Colonic mucosa (tissue), 4 donors: Measurements from ENCODE around the gene PIK3IP1. TPM values are rescaled to one million over a fixed set of nuclear protein-coding genes. Genes with fewer than 3 reads are reported as not detected.

Experiments
- DNase-seq: peaks from one replicate; pipeline ENCODE4 v3.0.0-alpha.2; 2020
- H3K27ac ChIP-seq: fragments of 200-600 bp; one replicate; pipeline ENCODE4 v1.8.0; 2021
- H3K27me3 ChIP-seq: fragments of 200-600 bp; one replicate; pipeline ENCODE4 v1.8.0; 2021
- H3K36me3 ChIP-seq: fragments of 200-600 bp; one replicate; pipeline ENCODE4 v1.8.0; 2021
- H3K4me1 ChIP-seq: fragments of 200-600 bp; one replicate; pipeline ENCODE4 v1.8.0; 2021; ENCODE audit warnings: mild to moderate bottlenecking
- H3K4me3 ChIP-seq: fragments of 200-600 bp; one replicate; pipeline ENCODE4 v1.8.0; 2021
- H3K9ac ChIP-seq, 2 donors: one replicate each; pipeline ENCODE4 v1.7.0; 2013; ENCODE audit warnings: control low read depth in 2 of 2, low read depth in 2 of 2, low read length in 2 of 2
- H3K9me3 ChIP-seq: fragments of 200-600 bp; one replicate; pipeline ENCODE4 v1.8.0; 2021
- CTCF ChIP-seq: fragments of 200-600 bp; IDR thresholded peaks from one replicate; pipeline ENCODE4 v1.8.0; 2022; ENCODE audit warnings: antibody characterized with exemption, mild to moderate bottlenecking
- intact Hi-C: fragments of 100-400 bp; cut with DNase I; formaldehyde crosslinking; loops from one replicate; pipeline ENCODE4 v1.14.1; 2022
- total RNA-seq, 2 donors: library from RNA; stranded (reverse); fragmentation: NEBNext Ultra II Directional in 1 of 2; extraction: Animal tissue kit (Norgen Biotek cat#: 25700) in 1 of 2; gene quantifications; one replicate each; pipeline ENCODE4 v1.2.1, GENCODE V29; 2021
- donor health status: healthy.
- donor health status: DM: no; HTN: no; CAD: no.
- donor health status: DM: no; HTN: no; CAD: no.

PIK3IP1 gene
- total RNA-seq, 2 donors from 2014 or later: 8.4 to 15.1 TPM

- Histone ChIP-seq H3K4me3 (no peak overlapping the region), H3K9ac (peak overlapping the region in 1 of 2 donors; percentile 36), H3K27me3 (no peaks in the 10 kb centered on the region), H3K4me1 (peaks cover 13% of the 10 kb centered on the region), H3K36me3 (no peaks in the 10 kb centered on the region), H3K9me3 (no peaks in the 10 kb centered on the region), H3K27ac (peak overlapping the region; percentile 64)
- intact Hi-C loops: no loop called here
- DNase-seq: no peak
- no peak for TF ChIP-seq CTCF
Observed at GRCh38 chr22:31295360-31295759, 3.1 kb upstream of the PIK3IP1 start.

GRCh38 chr22:31291481-31292235 lies 630 bp downstream of the PIK3IP1 start:
- intact Hi-C loops: no loop called here
- Histone ChIP-seq H3K4me1 (peaks cover 6% of the 10 kb centered on the region), H3K27ac (peak overlapping the region; percentile 98), H3K27me3 (no peaks in the 10 kb centered on the region), H3K9ac (peak overlapping the region; percentile 96 to 99), H3K9me3 (no peaks in the 10 kb centered on the region), H3K4me3 (peak overlapping the region; percentile 75), H3K36me3 (no peaks in the 10 kb centered on the region)
- TF ChIP-seq CTCF: no peak
- DNase-seq: peak; percentile 50

- no peak for TF ChIP-seq CTCF
- Histone ChIP-seq H3K27ac (peak overlapping the region; percentile 98), H3K36me3 (no peaks in the 10 kb centered on the region), H3K9me3 (no peaks in the 10 kb centered on the region), H3K4me3 (peak overlapping the region; percentile 75), H3K4me1 (no peaks in the 10 kb centered on the region), H3K9ac (peak overlapping the region; percentile 96 to 99), H3K27me3 (no peaks in the 10 kb centered on the region)
- peak; percentile 97 for DNase-seq
- intact Hi-C loops: no loop called here
Observed at GRCh38 chr22:31290494-31291471, 1.5 kb downstream of the PIK3IP1 start.

GRCh38 chr22:31289344-31289743 lies 2.9 kb downstream of the PIK3IP1 start:
- no peaks in the 10 kb centered on the region for H3K36me3 ChIP-seq
- intact Hi-C loops: no loop called here
- no peak for TF ChIP-seq CTCF
- no peaks in the 10 kb centered on the region for H3K4me1 ChIP-seq
- DNase-seq: peak; percentile 76
- peak overlapping the region; percentile 37 to 99 for H3K9ac ChIP-seq
- H3K4me3 ChIP-seq: peak overlapping the region; percentile 75
- peak overlapping the region; percentile 98 for H3K27ac ChIP-seq
- H3K9me3 ChIP-seq: no peaks in the 10 kb centered on the region
- no peaks in the 10 kb centered on the region for H3K27me3 ChIP-seq

GRCh38 chr22:31288496-31289240 lies 3.6 kb downstream of the PIK3IP1 start:
- Histone ChIP-seq H3K4me1 (no peaks in the 10 kb centered on the region), H3K36me3 (no peaks in the 10 kb centered on the region), H3K9me3 (no peaks in the 10 kb centered on the region), H3K27ac (peak overlapping the region; percentile 98), H3K4me3 (no peak overlapping the region), H3K27me3 (no peaks in the 10 kb centered on the region), H3K9ac (peak overlapping the region in 1 of 2 donors; percentile 99)
- no peak for TF ChIP-seq CTCF
- intact Hi-C loops: no loop called here
- DNase-seq: no peak
